Prostate gland (tissue), 2 donors: ENCODE measurements around the gene KIAA0232. TPM values are rescaled to one million over a fixed set of nuclear protein-coding genes. Genes with fewer than 3 reads are reported as not detected.
A peak's percentile ranks its signal among the peaks of the same experiment; 100 is the strongest.

Source experiments
- DNase-seq: peaks from one replicate; pipeline ENCODE4 v3.0.0-alpha.2; 2019; ENCODE audit warnings: low spot score
- H3K27ac ChIP-seq, 2 donors: fragments of 200-600 bp; sonication (generic); 2 replicates each; pipeline ENCODE4 v1.5.1; 2017 to 2019
- H3K27me3 ChIP-seq: fragments of 200-600 bp; sonication (generic); replicated peaks from 2 replicates; pipeline ENCODE4 v1.5.1; 2019; ENCODE audit not compliant: insufficient read depth
- H3K36me3 ChIP-seq, 2 donors: fragments of 200-600 bp; sonication (generic); 1 replicate in 1 of 2; 2 replicates in 1 of 2; pipeline versions ENCODE4 v1.5.1 to v1.8.1; 2017 to 2019
- H3K4me1 ChIP-seq: fragments of 200-600 bp; sonication (generic); replicated peaks from 2 replicates; pipeline ENCODE4 v1.5.1; 2019
- H3K4me3 ChIP-seq, 2 donors: fragments of 200-600 bp; sonication (generic); 2 replicates each; pipeline ENCODE4 v1.5.1; 2017 to 2019
- H3K9me3 ChIP-seq: fragments of 200-600 bp; sonication (generic); 2 replicates; pipeline ENCODE4 v1.5.1; 2017
- CTCF ChIP-seq, 4 experiments: fragments of 200-600 bp in 2 of 4; fragments of 450-650 bp in 2 of 4; sonication (generic) in 2 of 4; IDR thresholded peaks; 1 replicate in 3 of 4; 2 replicates in 1 of 4; pipeline ENCODE4 v1.5.1; 2016 to 2019; ENCODE audit warnings: antibody characterized with exemption in 4 of 4, mild to moderate bottlenecking in 2 of 4, moderate library complexity in 2 of 4
- POLR2A ChIP-seq: fragments of 450-650 bp; IDR thresholded peaks from one replicate; pipeline ENCODE4 v1.6.1; 2016; ENCODE audit warnings: antibody characterized with exemption, mild to moderate bottlenecking
- POLR2AphosphoS5 ChIP-seq: sonication (generic); formaldehyde crosslinking; IDR thresholded peaks from one replicate; pipeline ENCODE4 v1.6.1; 2017; ENCODE audit warnings: antibody characterized with exemption
- WGBS: methylation state at CpG from one replicate; pipeline ENCODE4 v1.1.5; 2018; 5-methylcytosine and 5-hydroxymethylcytosine counted together
- intact Hi-C: fragments of 100-400 bp; cut with DNase I; formaldehyde crosslinking; loops from one replicate; pipeline ENCODE4 v1.14.2; 2022
- total RNA-seq, 2 donors: library from RNA; depleted of rRNA; stranded (reverse); fragments of >200 nt; gene quantifications; one replicate each; pipeline ENCODE4 v1.1.0, GENCODE V29; 2016

KIAA0232 gene
- total RNA-seq, 2 donors from 2014 or later, result 35.3 to 42.1 TPM

GRCh38 chr4:6918338-6918737 lies 135.8 kb downstream of the KIAA0232 start:
- Histone ChIP-seq H3K4me3 (no peak overlapping the region), H3K27ac (peak overlapping the region; percentile 44 to 57), H3K4me1 (peaks cover 17% of the 10 kb centered on the region), H3K27me3 (no peaks in the 10 kb centered on the region), H3K9me3 (no peaks in the 10 kb centered on the region), H3K36me3 (peaks cover 0 to 1% of the 10 kb centered on the region in 2 donors)
- no peak for DNase-seq
- intact Hi-C loops, result no loop called here
- 28% methylated on average over 7 of the region's 7 CpGs for WGBS
- no peak for TF ChIP-seq POLR2AphosphoS5

- intact Hi-C loops, result no loop called here
- H3K27me3 ChIP-seq, result no peaks in the 10 kb centered on the region
- TF ChIP-seq POLR2A (no peak), POLR2AphosphoS5 (no peak), CTCF (IDR thresholded peaks at IDR 0.05) (no peak)
- H3K9me3 ChIP-seq, result no peaks in the 10 kb centered on the region
- no peak overlapping the region for H3K27ac ChIP-seq
- peaks cover 17% of the 10 kb centered on the region for H3K4me1 ChIP-seq
- 62% methylated on average over 3 of the region's 3 CpGs for WGBS
- DNase-seq, result no peak
- no peak overlapping the region for H3K4me3 ChIP-seq
- peaks cover 0 to 6% of the 10 kb centered on the region in 2 donors for H3K36me3 ChIP-seq
Observed at GRCh38 chr4:6920171-6920570, 137.6 kb downstream of the KIAA0232 start.

GRCh38 chr4:6923507-6923906 lies 141.0 kb downstream of the KIAA0232 start:
- Histone ChIP-seq H3K27ac (no peak overlapping the region), H3K36me3 (peaks cover 0 to 6% of the 10 kb centered on the region in 2 donors), H3K9me3 (no peaks in the 10 kb centered on the region), H3K4me3 (no peak overlapping the region), H3K27me3 (no peaks in the 10 kb centered on the region), H3K4me1 (peaks cover 8% of the 10 kb centered on the region)
- intact Hi-C loops, result no loop called here
- DNase-seq, result no peak
- 97% methylated on average over 32 of the region's 32 CpGs for WGBS
- TF ChIP-seq POLR2AphosphoS5 (no peak), CTCF (IDR thresholded peaks at IDR 0.05) (no peak), POLR2A (no peak)

GRCh38 chr4:6924361-6924779 lies 141.8 kb downstream of the KIAA0232 start:
- Histone ChIP-seq H3K27me3 (no peaks in the 10 kb centered on the region), H3K9me3 (no peaks in the 10 kb centered on the region), H3K27ac (no peak overlapping the region), H3K4me3 (no peak overlapping the region), H3K36me3 (peaks cover 0 to 6% of the 10 kb centered on the region in 2 donors), H3K4me1 (peaks cover 8% of the 10 kb centered on the region)
- DNase-seq, result no peak
- intact Hi-C loops, result no loop called here
- WGBS, result 90% methylated on average over 11 of the region's 12 CpGs
- TF ChIP-seq POLR2A (no peak), CTCF (IDR thresholded peaks at IDR 0.05) (no peak), POLR2AphosphoS5 (no peak)

- TF ChIP-seq CTCF (IDR thresholded peaks at IDR 0.05), result no peak
- no peak for TF ChIP-seq POLR2AphosphoS5
- TF ChIP-seq POLR2A, result no peak
- no peaks in the 10 kb centered on the region for H3K27me3 ChIP-seq
- H3K27ac ChIP-seq, result no peak overlapping the region
- H3K9me3 ChIP-seq, result no peaks in the 10 kb centered on the region
- H3K4me1 ChIP-seq, result peaks cover 8% of the 10 kb centered on the region
- DNase-seq, result no peak
- 79% methylated on average over 14 of the region's 14 CpGs for WGBS
- no peak overlapping the region for H3K4me3 ChIP-seq
- intact Hi-C loops, result no loop called here
- peaks cover 0 to 6% of the 10 kb centered on the region in 2 donors for H3K36me3 ChIP-seq
Observed at GRCh38 chr4:6925357-6925836, 142.9 kb downstream of the KIAA0232 start.
